GM13977 (cell line): Measurements from ENCODE around the gene DCLK1.

Experiments
- DNase-seq: peaks from one replicate; pipeline ENCODE4 v3.0.0; 2012; ENCODE audit warnings: low spot score
- in situ Hi-C: fragments of 300-500 bp; cut with MboI; formaldehyde crosslinking; loops from one replicate; pipeline ENCODE4 v1.12.0; 2022; ENCODE audit warnings: low sequenced_read_pairs, low pct_unique_long_range_greater_than_20kb, mixed read lengths, inconsistent platforms; ENCODE audit not compliant: unreplicated experiment
- TF ChIP-seq, protein P1 (sequence below): IDR thresholded peaks from 2 replicates; pipeline ENCODE4 v1.5.1; 2012; ENCODE audit warnings: mild to moderate bottlenecking, control low read depth; ENCODE audit not compliant: insufficient read depth; ENCODE audit errors: extremely low read depth, missing control alignments

DCLK1 gene

DNA sequence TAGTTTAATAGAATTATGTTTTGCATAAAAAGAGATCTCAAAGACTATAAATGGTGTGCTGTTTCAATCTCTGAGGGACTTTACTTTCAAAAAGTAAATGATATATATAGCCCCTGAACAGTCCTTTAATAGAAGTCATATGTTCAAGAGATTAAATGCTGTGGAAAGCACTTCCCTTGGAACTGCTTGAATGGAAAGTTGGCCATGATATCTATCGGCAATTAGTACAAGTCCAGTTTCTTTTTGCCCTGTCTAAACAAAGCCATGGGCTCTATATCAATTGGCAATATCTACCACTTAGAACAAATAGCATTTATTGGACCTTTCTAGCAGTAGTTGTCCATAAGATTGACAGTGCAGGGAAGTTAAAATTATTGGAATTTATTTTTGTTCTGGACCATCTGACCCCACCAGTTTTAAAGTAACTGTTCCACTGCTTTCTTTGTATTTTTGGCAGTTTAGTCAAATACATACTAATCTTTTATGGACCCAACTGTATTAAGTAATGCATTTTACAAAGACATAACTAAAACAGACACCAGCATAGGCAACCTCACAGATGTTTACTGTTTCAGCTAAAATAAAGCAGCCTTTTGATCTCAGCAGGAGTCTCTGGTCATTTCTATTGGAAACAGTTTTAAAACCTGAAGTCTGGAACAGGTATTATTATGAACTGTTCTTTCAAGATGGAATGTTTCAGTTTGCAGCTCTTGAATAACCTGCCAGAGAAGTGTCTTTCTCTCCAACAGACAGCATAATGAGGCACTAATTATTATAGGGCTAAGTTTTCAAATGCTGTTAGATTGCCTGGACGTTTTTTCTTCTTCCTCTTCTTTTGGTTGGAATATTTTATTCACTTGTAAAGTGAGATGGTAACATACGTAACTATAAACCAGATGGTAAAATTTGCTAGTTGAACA lies 282.6 kb downstream of the DCLK1 start:
- in situ Hi-C loops: no loop called here
- DNase-seq: no peak
- TF ChIP-seq, protein P1, sequence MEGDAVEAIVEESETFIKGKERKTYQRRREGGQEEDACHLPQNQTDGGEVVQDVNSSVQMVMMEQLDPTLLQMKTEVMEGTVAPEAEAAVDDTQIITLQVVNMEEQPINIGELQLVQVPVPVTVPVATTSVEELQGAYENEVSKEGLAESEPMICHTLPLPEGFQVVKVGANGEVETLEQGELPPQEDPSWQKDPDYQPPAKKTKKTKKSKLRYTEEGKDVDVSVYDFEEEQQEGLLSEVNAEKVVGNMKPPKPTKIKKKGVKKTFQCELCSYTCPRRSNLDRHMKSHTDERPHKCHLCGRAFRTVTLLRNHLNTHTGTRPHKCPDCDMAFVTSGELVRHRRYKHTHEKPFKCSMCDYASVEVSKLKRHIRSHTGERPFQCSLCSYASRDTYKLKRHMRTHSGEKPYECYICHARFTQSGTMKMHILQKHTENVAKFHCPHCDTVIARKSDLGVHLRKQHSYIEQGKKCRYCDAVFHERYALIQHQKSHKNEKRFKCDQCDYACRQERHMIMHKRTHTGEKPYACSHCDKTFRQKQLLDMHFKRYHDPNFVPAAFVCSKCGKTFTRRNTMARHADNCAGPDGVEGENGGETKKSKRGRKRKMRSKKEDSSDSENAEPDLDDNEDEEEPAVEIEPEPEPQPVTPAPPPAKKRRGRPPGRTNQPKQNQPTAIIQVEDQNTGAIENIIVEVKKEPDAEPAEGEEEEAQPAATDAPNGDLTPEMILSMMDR: no peak

DNA sequence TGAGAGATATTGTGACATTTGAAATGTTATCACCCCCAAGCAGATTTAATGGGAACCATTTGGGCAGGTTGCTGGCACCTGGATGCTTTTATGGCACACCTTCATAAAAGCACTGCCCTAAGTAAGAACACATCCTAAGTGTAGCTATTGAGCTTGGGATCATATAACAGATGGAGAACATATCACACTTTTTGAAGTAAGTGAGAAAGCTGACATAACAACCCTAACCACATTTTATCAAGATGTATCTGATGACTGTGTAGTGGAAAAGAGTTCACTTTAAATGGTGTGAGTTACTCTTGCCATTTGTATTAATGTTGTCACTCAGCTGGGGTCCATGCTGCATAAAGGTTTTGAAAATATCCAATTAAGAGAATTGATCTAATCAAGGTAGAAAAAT lies 287.9 kb downstream of the DCLK1 start:
- DNase-seq: no peak
- in situ Hi-C loops: no loop called here
- TF ChIP-seq, protein P1: no peak

DNA sequence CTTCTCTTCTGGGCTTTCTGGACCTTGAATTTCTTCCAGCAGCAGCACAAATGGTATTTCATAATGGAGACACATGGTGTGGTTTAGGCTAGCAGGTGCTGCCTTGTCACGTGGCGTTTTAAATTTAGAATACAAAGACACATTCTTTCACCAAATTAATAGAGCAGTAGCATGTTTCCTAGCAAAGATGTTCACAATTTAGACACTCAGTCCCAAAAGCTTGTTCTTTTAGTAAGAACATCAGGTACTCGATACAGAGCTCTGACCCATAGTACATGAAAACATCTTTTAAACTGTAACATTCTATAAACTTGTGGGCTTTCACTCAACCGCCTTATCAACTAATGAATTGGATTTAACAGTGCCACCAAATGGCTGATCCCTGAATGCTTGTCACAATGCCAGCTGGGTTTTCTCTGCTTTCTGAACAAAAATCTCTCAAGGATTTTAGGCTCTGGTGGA lies 290.1 kb downstream of the DCLK1 start:
- in situ Hi-C loops: no loop called here
- TF ChIP-seq, protein P1: no peak
- no peak for DNase-seq

DNA sequence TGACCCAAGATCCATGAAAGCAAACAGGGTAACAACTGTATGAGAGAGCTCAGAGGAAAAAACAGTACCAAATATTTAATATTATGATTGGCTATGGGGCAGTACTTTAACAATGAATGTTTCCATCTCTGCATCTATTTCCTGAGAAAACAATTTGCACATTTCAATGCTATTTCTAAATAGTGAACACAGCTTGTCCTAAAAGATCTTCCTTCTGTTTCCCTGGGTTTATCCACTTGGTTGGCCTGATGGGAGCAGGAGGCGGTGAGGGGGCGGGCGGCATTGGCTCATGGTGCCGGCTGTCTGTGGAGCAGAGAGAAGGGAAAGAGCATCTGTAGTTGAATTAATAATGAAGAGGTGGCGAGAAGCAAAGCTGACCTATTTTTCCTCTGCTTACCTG lies 291.4 kb downstream of the DCLK1 start:
- in situ Hi-C loops: no loop called here
- TF ChIP-seq, protein P1: no peak
- no peak for DNase-seq

DNA sequence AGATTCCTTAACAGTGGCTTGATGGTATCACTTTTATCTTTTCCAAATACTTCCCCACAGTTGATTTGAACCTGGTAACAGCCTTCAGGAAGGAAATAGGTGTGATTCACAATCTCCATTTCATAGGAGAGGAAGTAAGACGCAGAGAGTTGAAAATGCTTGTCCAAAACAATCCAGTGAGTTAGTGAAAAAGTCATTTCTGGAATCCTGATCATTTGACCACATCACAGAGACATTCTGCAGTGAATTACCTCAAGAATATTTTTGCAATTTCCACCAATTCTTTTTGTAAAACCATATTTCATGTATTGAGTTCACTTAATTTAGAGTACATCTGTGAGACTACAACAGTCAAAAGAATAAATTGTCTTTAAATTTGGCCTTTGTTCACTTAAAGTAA lies 292.8 kb downstream of the DCLK1 start:
- TF ChIP-seq, protein P1: no peak
- DNase-seq: no peak
- in situ Hi-C loops: no loop called here

DNA sequence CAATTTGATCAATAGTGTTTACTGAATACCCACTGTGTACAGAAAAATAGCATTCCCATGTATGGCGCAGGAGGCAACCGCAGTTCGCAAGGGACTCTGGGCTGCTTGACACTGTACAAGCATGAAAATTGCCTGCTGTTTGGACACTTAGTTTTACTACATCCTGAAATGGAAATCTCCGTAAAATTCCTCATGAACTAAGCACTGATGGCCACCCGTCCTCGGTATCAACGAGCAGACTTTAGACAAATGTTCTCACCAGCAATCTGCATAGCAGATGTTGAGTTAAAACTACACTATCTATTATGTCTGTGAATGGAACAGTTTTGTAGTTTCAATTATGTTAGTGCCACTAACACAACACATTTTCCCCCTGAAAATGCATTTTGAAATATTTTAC lies 294.7 kb downstream of the DCLK1 start:
- TF ChIP-seq, protein P1: no peak
- in situ Hi-C loops: no loop called here
- DNase-seq: no peak

DNA sequence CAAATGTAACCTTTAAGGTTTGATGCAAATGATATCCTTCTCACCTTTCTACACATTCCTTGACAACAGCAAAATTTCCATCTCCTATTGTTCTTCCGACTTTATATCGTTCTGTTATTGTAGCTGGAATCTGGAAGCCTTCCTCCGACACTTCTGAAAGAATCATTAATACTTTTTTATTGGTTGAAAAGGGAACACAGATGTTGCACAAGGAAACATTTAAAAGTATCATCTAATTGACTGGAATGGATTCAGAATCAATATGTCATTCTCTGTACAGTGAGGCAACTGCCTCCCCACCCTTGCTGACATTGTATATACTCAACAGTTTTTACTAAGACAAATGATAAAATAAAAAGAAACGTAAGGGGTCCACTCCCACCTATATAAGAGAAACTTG lies 295.2 kb downstream of the DCLK1 start:
- in situ Hi-C loops: no loop called here
- no peak for DNase-seq
- TF ChIP-seq, protein P1: no peak
